SIG-M5 (cell line): ENCODE measurements around the gene SRRM2.

ENCODE experiments used
- DNase-seq: peaks from one replicate; lab custom pipeline; 2025; lab: John Stamatoyannopoulos, UW

The SRRM2 gene

DNA sequence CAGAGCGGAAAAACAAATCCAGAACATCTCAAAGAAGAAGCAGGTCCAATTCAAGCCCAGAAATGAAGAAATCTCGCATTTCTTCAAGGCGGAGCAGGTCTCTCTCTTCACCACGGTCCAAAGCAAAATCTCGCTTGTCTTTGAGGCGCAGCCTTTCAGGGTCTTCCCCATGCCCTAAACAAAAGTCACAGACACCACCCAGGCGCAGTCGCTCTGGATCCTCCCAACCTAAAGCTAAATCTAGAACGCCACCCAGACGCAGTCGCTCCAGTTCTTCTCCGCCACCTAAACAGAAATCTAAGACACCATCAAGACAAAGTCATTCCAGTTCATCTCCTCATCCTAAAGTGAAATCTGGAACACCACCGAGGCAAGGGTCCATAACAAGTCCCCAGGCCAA lies 10.3 kb downstream of the SRRM2 start:
- no peak for DNase-seq

DNA sequence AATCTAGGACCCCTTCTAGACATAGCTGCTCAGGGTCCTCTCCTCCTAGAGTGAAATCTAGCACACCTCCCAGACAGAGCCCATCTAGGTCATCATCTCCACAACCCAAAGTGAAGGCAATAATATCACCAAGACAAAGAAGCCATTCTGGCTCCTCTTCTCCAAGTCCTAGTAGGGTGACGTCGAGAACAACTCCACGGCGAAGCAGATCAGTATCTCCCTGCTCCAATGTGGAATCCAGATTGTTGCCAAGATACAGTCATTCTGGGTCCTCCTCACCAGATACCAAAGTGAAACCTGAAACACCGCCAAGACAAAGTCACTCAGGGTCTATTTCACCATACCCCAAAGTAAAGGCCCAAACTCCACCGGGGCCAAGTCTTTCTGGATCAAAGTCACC lies 10.7 kb downstream of the SRRM2 start:
- DNase-seq = no peak

DNA sequence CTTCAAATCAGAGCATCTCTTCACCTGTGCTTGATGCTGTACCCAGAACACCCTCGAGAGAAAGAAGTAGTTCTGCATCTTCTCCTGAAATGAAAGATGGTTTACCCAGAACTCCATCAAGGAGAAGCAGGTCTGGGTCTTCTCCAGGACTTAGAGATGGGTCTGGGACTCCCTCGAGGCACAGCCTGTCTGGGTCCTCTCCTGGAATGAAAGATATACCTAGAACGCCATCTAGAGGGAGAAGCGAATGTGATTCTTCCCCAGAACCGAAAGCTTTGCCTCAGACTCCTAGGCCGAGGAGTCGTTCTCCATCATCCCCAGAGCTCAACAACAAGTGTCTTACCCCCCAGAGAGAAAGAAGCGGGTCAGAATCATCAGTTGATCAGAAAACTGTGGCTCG lies 12.3 kb downstream of the SRRM2 start:
- no peak for DNase-seq

DNA sequence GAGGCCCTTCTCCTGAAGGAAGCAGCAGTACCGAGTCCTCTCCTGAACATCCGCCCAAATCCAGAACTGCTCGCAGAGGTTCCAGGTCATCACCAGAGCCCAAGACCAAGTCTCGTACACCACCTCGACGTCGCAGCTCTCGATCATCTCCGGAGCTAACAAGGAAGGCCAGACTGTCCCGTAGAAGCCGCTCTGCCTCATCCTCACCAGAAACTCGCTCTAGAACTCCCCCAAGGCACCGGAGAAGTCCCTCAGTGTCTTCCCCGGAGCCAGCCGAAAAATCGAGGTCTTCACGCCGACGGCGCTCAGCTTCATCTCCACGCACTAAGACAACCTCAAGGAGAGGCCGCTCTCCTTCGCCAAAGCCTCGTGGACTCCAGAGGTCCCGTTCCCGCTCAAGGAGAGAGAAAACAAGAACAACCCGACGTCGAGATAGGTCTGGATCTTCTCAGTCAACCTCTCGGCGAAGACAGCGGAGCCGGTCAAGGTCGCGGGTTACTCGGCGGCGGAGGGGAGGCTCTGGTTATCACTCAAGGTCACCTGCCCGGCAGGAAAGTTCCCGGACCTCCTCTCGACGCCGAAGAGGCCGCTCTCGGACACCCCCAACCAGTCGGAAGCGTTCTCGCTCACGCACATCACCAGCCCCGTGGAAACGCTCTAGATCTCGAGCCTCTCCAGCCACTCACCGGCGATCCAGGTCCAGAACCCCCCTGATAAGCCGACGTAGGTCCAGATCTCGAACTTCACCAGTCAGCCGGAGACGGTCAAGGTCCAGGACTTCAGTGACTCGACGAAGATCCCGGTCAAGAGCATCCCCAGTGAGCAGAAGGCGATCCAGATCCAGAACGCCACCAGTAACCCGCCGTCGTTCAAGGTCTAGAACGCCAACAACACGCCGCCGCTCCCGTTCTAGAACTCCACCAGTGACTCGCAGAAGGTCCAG lies 13.3 kb downstream of the SRRM2 start:
- no peak for DNase-seq

DNA sequence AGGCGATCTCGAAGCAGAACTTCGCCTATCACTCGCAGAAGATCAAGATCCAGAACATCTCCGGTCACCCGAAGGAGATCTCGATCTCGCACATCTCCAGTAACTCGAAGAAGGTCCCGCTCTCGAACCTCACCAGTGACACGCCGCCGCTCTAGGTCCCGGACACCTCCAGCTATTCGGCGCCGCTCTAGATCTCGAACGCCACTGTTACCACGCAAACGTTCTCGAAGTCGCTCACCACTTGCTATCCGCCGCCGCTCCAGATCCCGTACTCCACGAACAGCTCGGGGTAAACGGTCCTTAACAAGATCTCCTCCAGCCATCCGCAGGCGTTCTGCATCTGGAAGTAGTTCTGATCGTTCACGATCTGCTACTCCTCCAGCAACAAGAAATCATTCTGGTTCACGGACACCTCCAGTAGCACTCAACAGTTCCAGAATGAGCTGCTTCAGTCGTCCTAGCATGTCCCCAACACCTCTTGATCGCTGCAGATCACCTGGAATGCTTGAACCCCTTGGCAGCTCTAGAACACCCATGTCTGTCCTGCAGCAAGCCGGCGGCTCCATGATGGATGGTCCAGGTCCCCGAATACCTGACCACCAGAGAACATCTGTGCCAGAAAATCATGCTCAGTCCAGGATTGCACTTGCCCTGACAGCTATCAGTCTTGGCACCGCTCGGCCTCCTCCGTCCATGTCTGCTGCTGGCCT lies 14.1 kb downstream of the SRRM2 start:
- DNase-seq = no peak

DNA sequence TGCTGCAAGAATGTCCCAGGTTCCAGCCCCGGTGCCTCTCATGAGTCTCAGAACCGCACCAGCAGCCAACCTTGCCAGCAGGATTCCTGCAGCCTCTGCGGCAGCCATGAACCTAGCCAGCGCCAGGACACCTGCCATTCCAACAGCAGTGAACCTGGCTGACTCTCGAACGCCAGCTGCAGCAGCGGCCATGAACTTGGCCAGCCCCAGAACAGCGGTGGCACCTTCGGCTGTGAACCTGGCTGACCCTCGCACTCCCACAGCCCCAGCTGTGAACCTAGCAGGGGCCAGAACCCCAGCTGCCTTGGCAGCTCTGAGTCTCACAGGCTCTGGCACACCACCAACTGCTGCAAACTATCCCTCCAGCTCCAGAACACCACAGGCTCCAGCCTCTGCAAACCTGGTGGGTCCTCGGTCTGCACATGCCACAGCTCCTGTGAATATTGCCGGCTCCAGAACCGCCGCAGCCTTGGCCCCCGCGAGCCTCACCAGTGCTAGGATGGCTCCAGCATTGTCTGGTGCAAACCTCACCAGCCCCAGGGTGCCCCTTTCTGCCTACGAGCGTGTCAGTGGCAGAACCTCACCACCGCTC lies 14.8 kb downstream of the SRRM2 start:
- DNase-seq = no peak

DNA sequence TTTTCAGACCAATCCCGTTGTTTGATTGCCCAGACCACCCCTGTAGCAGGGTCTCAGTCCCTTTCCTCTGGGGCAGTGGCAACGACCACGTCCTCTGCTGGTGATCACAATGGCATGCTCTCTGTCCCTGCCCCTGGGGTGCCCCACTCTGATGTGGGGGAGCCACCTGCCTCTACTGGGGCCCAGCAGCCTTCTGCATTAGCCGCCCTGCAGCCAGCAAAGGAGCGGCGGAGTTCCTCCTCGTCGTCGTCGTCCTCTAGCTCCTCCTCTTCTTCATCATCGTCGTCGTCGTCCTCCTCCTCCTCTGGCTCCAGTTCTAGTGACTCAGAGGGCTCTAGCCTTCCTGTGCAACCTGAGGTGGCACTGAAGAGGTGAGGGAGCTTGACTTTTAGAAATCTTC lies 15.5 kb downstream of the SRRM2 start:
- no peak for DNase-seq

DNA sequence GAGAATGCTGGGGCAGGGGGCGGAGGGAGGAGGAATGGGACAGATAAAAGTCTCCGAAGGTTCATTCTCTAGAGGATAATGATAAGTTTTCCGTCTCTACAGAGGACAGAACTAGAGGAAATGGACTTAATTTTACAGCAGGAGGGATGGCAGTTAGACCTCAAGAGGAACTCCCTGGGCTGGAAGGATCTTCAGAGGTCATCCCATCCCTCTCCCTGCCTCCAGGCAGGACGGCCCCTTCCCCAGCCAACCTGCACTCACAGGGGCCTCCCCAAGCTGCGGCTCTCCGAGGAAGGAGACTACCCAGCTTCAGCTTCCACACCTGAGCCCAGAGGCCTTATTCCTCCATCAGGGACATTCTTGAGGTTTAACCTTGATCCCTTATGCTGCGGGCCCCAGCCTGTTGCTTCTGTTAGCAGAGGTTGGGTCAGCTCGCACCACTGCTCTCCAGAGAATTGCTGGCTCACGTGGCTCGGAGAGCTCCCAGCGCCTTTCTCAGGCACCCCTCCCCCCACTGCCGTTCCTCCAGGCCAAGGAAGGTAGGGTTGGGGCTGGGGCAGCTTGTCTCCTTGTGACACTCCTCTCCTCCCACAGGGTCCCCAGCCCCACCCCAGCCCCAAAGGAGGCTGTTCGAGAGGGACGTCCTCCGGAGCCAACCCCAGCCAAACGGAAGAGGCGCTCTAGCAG lies 16.1 kb downstream of the SRRM2 start:
- no peak for DNase-seq

DNA sequence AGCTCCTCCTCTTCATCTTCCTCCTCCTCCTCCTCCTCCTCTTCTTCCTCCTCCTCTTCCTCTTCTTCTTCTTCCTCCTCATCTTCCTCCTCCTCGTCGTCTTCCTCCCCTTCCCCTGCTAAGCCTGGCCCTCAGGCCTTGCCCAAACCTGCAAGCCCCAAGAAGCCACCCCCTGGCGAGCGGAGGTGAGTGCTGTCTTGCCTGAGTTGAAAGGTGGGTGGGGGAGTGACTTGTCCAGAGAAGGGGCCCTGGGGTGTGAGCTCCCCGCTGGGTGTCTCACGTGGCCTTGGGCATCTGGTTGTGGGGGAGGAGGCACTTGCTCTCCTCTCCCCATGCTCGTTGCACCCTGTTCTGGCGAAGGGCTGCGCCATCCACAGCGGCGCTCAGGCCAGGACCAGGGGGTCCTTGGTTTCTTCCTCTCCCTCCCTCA lies 16.7 kb downstream of the SRRM2 start:
- DNase-seq = no peak

DNA sequence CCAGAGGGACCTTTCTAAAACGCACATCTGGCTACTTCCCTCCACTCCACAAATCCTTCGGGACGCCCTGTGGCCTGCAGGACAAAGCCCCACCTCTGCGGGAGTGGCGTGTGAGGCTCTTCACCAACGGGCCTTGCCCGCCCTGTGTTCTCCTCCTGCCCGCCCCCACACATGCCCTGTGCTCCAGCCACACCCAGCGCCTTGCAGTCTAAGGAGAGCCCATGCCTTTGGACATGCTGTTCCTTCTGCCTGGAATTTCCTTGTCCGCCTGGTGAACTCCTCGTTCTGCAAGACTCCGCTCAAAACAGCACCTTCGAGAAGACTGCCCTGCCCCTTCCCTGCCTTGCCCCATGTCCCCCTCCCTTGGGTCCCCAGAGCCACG lies 17.2 kb downstream of the SRRM2 start:
- DNase-seq = no peak

DNA sequence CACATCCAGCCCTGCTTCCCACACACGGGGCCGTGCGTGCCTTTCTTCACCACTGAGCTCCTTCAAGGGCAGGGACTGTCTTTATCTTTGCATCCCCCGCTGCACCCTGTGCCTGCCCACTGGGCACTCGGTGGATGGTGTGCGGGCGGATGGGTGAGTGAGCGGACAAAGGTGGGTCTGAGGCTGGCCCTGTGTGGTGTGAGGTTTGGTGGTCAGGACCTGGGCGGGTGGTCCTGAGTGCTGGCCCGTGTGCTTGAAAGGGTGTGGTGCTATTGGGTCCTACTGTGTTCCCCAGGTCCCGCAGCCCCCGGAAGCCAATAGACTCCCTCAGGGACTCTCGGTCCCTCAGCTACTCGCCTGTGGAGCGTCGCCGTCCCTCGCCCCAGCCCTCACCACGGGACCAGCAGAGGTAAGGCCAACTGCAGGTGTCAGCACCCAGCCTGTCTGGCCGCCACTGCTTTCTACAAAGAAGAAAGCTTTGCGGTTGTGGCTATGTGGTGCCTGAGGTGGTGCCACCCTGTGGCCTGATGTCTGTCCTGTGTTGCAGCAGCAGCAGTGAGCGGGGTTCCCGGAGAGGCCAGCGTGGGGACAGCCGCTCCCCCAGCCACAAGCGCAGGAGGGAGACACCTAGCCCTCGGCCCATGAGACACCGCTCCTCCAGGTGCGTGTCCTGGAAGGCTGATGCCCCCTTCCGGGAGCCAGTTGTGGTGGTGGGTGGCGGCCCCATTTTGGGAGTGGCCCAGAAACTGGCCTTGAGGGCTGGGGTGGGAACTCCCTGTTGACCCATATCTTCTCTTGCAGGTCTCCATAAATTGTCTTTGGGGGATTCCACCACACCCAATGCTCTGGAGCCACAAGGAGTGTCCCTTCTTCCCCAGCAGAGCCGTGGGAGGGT lies 17.9 kb downstream of the SRRM2 start:
- no peak for DNase-seq

DNA sequence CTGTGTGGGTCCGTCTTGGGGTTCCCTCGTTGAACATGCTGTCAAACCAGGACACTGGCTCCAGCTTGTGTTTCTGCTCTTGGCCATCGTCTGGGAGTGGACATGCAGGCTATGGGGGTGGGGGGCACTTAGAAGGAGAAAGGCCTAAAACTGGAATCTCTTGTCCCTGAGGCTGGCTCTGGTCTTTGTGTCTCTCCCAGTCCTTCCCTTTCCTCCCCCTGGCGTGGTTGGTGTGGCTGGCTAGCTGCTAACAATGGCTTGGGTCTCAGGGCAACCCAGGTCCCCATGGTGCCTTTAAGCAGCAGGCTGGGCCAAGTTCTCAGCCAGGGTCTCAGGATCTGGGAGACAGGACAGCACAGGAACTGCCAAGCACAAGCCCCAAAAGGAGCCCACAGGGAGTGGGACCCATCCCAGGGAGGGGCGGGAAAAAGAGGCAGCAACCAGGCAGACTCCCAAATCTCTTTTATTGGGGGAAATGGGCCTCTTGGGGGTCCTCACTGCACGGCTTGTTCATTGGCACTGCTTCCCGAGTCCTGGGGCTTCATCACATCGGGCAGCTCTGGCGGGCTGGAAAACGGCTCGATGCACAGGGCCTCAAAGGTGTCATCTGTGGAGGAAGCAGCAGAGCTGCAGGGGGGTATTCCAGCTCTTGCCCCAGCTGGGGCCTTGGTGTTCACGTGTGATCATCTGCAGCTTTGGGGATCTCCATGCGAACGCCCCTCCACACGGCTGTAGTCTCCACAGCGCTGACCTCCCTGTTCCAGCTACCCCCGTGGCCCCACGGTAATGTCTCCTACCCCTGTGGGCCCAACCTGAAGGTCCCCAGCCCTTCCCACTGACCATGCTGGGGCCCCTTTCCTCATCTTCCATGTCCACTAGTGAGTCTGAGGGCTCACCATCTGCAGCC lies 19.3 kb downstream of the SRRM2 start:
- no peak for DNase-seq

DNA sequence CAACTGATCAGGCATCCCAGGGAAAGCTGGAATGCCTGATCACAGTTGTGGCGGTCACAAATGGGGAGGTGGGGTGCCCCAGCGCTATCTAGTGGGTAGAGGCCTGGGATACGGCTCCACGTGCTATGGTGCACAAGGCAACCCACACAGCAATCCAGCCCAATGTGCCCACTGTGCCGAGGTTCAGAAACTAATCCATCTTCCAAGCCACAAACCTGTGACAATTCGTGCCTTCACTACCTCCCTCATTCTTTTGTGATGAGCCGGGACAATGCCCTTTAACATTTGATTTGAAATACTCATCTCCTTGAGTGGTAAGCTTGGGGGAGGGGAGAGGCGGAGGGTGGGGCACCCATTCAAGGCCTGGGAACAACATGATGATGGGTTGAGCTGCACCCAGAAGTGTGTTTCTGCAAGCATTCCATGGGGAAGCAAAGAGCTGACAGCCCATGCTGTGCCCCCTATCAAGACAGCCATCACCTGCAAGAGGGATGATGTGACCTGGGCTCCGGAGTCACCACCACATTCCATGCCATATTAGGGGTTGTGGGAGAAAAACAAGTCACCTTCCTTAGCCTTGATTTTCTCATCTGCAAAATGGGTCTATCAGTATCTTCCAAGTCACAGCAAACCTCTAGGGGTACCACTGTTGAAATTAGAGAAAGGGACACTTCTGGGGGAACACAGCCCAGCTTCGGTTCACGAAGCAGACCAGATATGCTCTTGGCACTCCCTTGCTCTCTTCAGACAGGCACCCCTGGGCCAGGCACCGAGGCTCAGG lies 20.9 kb downstream of the SRRM2 start:
- no peak for DNase-seq

DNA sequence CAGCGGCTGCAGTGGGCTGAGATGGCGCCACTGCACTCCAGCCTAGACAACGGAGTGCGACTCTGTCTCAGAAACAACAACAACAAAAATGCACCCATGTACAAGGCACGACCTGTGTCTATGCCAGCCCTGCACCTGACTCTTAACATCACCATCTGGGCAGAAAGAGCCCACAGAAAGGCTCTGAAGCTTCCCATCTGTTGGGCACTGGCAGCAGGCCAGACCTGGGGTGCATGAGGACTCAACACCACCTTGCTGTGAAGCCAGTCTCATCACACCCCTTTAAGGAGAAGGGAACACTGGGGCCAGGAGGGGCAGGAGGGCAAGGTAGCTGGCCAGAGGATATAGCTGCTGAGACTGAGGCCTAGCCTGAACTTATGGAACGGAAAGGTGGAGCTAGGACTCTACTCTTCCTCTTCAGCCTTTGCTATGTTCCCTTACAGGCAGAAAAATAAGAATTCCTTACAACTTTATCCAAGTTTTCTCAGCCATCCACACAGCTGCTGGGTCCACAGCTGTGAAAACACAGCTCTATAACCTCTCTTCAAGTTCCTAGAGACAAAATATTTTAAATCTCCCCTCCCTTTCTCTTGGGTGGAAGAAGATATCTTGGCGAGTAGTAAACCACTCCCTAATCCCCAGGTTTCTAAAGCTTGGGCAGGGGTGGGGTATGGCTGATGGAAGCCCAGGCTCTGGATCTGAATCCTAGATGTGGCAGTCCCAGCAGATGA lies 21.9 kb downstream of the SRRM2 start:
- DNase-seq = no peak

DNA sequence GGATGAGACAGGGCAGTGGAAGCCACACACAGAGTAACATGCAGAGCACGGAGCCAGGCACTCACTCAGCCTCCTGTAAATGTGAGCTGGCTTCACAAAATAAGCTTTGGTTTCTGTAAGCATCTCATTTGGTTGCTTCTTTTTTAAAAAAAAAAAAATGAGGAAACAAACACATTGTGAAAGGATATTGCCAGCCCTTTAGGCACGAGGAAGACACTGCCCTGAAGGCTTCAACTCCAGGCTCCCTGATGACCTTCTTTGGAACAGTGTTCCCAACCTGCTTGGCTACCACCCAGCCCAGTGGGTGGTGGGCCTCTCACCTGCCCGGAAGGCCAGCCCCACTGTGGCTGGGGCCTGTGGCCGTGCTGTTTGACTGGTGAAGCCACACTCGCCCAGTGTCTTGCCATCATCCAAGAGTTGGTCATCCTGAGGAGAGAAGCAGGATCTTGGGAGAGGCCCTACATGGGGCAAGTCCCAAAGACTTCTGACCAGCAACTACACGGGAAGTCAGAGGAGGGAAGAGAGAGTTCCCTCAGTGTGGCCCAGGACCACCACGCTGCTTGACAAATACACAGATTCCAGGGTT lies 22.8 kb downstream of the SRRM2 start:
- DNase-seq = no peak

DNA sequence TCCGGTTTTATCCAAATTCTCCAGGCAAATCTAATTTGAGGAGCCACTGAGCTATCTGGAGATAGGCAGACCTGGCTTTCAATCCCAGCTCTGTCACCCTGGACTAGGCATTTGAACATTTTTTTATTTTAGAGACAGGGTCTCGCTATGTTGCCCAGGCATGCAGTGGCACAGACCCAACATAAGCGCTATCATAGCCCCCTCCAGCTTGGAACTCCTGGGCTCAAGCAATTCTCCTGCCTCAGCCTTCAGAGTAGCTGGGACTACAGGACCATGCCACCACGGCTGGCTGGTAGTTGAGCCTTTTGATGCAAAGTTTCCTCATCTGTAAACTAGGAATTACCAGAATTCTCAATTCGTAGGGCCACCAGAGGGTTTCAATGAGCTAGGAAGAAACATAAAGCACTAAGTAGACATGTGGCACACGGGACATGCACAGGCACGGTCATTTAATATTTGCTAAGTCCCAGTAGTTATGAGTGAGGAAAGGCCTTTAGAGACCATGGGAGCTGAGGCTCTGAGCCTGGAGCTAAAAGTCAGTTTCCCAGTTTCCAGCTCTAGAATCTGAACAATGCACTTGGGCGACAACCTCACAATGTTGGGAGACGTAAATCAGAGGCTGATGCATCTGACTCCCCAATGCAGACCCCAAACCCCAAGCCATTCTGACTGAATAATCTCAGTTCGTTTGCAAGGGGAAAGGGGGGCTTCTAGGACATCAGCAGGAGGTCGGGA lies 23.5 kb downstream of the SRRM2 start:
- no peak for DNase-seq

DNA sequence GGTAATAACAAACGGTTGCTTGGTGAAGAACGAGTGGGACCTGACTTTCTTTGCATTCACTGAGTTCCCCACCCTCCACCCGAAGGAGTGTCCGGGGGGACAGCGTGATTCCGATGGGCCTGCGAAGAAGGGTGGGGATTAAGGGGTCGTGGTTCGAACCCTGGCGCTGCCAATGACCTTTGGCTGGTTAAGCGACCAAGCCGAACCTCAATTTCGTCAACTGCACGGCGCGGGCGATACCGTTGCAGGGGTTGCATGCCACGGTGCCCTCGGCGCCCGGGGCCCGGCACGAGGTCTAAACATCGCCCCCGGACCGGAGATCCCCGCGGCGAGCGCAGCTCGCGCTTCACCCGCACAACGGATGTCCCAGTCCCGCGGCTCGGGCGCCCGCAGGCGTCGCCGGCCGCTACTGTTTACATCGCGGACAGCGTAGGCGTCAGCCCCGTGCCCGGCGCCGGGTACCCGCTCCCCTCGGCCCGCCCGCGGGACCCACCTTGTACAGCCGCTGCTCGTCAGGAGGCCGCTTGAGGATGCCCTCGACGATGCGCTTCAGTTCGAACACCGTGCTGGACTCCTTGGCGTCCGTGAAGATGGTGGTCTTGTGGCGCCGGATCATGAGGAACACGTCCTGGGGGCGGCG lies 24.2 kb downstream of the SRRM2 start:
- DNase-seq = no peak
